Type B pancreatic cell (in vitro differentiated cells): ENCODE data around the gene MICU1. TPM values are rescaled to one million over a fixed set of nuclear protein-coding genes. Genes with fewer than 3 reads are reported as not detected.

Experiments used
- DNase-seq: peaks from one replicate; pipeline ENCODE4 v3.0.0; 2021; ENCODE audit warnings: mixed read lengths; ENCODE audit not compliant: unreplicated experiment; ENCODE audit errors: extremely low spot score
- H3K27ac Mint-ChIP-seq: 2 replicates; pipeline ENCODE4 v1.8.0; 2021; ENCODE audit warnings: mild to moderate bottlenecking, mixed read lengths
- H3K27me3 Mint-ChIP-seq: 2 replicates; pipeline ENCODE4 v1.8.0; 2021; ENCODE audit warnings: mixed read lengths
- H3K36me3 Mint-ChIP-seq: 2 replicates; pipeline ENCODE4 v1.8.0; 2021; ENCODE audit warnings: mixed read lengths
- H3K4me1 Mint-ChIP-seq: one replicate; pipeline ENCODE4 v1.8.0; 2021; ENCODE audit warnings: mixed read lengths; ENCODE audit not compliant: unreplicated experiment
- H3K4me3 Mint-ChIP-seq: 2 replicates; pipeline ENCODE4 v1.8.0; 2021; ENCODE audit warnings: mild to moderate bottlenecking, mixed read lengths
- H3K9me3 Mint-ChIP-seq: 2 replicates; pipeline ENCODE4 v1.8.0; 2021; ENCODE audit warnings: mixed read lengths
- total RNA-seq: library from RNA; stranded (reverse); gene quantifications from 2 replicates; pipeline ENCODE4 v1.2.1, GENCODE V29; 2021; ENCODE audit warnings: low replicate concordance
- TF ChIP-seq, protein P1 (sequence below): fragments of 200-600 bp; sonication (generic); conservative IDR thresholded peaks from 2 replicates; pipeline ENCODE4 v1.5.0; 2021; ENCODE audit warnings: antibody characterized with exemption, mild to moderate bottlenecking

MICU1 gene
- total RNA-seq, 1 donor from 2014 or later: 40.3 TPM

DNA sequence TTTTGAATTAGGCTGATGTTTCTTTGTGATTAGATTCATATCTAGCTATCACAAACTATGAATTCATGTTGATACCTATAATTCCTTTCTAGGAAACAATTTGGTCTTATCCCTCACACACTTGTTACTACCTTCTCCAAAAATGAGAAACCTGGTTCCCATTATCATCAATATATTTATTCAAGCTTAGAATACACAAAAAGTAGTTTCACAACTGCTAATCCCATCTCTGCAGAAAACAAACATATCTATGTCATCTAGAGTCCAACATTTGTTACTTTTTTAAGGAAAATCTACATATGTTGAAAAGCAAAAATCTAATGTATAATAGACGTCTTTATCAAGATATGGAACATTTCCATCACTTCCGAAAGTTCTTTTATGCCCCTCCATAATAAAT lies 110.4 kb downstream of the MICU1 start:
- Mint-ChIP-seq H3K4me1 (no peaks in the 10 kb centered on the region), H3K27ac (no peak overlapping the region), H3K9me3 (peaks cover 3% of the 10 kb centered on the region), H3K4me3 (no peak overlapping the region), H3K27me3 (no peaks in the 10 kb centered on the region), H3K36me3 (peaks cover 14% of the 10 kb centered on the region)
- TF ChIP-seq, protein P1, sequence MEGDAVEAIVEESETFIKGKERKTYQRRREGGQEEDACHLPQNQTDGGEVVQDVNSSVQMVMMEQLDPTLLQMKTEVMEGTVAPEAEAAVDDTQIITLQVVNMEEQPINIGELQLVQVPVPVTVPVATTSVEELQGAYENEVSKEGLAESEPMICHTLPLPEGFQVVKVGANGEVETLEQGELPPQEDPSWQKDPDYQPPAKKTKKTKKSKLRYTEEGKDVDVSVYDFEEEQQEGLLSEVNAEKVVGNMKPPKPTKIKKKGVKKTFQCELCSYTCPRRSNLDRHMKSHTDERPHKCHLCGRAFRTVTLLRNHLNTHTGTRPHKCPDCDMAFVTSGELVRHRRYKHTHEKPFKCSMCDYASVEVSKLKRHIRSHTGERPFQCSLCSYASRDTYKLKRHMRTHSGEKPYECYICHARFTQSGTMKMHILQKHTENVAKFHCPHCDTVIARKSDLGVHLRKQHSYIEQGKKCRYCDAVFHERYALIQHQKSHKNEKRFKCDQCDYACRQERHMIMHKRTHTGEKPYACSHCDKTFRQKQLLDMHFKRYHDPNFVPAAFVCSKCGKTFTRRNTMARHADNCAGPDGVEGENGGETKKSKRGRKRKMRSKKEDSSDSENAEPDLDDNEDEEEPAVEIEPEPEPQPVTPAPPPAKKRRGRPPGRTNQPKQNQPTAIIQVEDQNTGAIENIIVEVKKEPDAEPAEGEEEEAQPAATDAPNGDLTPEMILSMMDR: no peak
- no peak for DNase-seq

DNA sequence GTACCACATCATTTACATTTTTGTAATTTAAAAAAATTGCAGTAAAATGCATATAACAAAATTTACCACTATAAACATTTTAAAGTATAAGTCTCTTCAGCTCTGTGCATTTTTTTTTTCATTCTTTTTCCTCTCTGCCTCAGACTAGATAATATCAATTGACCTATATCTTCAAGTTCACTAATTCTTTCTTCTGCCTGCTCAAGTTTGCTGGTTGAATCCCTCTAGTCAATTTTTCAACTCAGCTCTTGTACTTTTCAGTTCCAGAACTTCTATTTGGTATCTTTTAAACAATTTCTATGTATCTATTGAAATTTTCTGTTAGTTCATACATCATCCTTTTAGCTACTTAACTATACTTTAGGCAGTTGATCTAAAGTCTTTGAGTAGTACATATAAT lies 112.0 kb downstream of the MICU1 start:
- Mint-ChIP-seq H3K36me3 (peaks cover 14% of the 10 kb centered on the region), H3K4me1 (no peaks in the 10 kb centered on the region), H3K27me3 (no peaks in the 10 kb centered on the region), H3K4me3 (no peak overlapping the region), H3K9me3 (peaks cover 3% of the 10 kb centered on the region), H3K27ac (no peak overlapping the region)
- TF ChIP-seq, protein P1: no peak
- DNase-seq: no peak

DNA sequence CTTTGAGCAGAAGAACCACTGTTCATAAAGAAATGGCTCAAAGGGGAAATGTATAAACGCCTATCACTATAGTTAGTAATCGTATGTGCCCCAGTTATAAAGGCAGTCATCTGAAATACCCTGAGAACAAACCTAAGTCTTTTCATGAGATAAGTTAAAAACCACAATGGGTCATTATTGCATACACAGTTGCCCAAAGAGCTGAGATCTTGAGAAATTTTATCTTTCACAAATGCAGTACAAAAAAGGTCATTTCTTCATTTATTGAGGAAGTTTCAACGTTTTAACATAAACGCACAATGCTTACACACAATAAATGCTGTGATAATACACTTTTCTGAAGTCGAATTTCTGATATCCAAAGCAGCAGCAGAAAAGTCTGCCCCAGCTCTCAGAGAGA lies 114.4 kb downstream of the MICU1 start:
- TF ChIP-seq, protein P1: no peak
- Mint-ChIP-seq H3K9me3 (no peaks in the 10 kb centered on the region), H3K27me3 (no peaks in the 10 kb centered on the region), H3K27ac (no peak overlapping the region), H3K36me3 (peaks cover 11% of the 10 kb centered on the region), H3K4me3 (no peak overlapping the region), H3K4me1 (no peaks in the 10 kb centered on the region)
- DNase-seq: no peak

DNA sequence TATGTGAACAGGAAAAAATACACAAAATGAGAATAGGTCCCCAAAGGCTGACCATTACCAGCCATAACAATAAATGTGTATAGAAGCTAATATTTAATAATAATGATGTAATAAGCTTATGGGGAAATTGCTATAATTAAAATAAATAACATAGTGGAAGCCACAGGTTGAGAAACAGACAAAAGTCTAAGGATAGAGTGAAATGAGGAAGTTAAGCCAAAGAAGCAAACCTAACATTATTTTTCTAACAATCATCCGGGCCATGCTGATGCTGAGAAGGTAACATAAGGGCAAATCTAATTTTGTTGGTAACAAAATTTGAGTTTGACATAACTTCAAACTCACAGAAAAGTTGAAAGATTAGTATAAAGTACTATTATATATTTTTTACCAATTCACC lies 115.9 kb downstream of the MICU1 start:
- H3K27me3 Mint-ChIP-seq: no peaks in the 10 kb centered on the region
- H3K4me3 Mint-ChIP-seq: no peak overlapping the region
- peaks cover 5% of the 10 kb centered on the region for H3K9me3 Mint-ChIP-seq
- H3K4me1 Mint-ChIP-seq: no peaks in the 10 kb centered on the region
- no peak for DNase-seq
- H3K27ac Mint-ChIP-seq: no peak overlapping the region
- H3K36me3 Mint-ChIP-seq: peaks cover 22% of the 10 kb centered on the region
- TF ChIP-seq, protein P1: no peak

DNA sequence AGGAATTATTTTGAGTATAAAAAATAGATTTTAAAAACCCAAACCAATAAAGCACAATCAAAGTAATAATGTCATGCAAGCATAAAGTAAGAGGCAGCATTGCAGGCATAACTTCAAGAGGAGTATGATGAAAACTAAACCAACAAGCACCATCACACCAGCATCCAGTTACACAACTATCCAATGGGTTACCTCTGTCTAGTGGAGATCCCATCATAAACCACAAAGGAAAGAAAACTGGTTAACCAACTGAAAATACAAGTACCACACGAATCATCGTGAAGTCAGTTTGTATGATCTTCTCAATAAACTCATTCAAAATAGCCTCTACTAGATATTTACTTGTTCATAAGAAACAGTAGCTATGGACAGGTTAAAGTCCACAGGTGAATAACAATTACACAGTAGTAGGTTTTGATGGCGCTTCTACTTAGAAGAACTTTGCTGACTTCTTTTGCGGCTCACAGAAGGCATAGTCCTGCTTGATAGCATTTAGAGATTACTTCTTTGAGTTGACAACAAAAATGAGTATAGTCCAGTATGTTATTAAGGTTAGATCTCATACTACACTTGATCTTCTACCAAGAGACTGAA lies 116.6 kb downstream of the MICU1 start:
- H3K4me3 Mint-ChIP-seq: no peak overlapping the region

More for the DNA sequence above, 116.6 kb downstream of the MICU1 start:
- DNase-seq: no peak
- peaks cover 5% of the 10 kb centered on the region for H3K9me3 Mint-ChIP-seq
- H3K27me3 Mint-ChIP-seq: no peaks in the 10 kb centered on the region
- no peak overlapping the region for H3K27ac Mint-ChIP-seq
- TF ChIP-seq, protein P1: no peak
- no peaks in the 10 kb centered on the region for H3K4me1 Mint-ChIP-seq
- H3K36me3 Mint-ChIP-seq: peaks cover 26% of the 10 kb centered on the region
